Ectodermal cell (in vitro differentiated cells): ENCODE results near the gene PGAM2. TPM values are rescaled to one million over a fixed set of nuclear protein-coding genes. Genes with fewer than 3 reads are reported as not detected.

Source experiments
- H3K27ac ChIP-seq: 2 replicates; pipeline ENCODE4 v1.7.0; 2013; ENCODE audit warnings: mild to moderate bottlenecking, low read depth, low read length; ENCODE audit not compliant: insufficient read depth, poor library complexity, severe bottlenecking
- H3K27me3 ChIP-seq: 2 replicates; pipeline ENCODE4 v1.7.0; 2013; ENCODE audit warnings: mild to moderate bottlenecking, low read length; ENCODE audit not compliant: insufficient read depth, control insufficient read depth, poor library complexity, severe bottlenecking
- H3K36me3 ChIP-seq: one replicate; pipeline ENCODE4 v1.7.0; 2013; ENCODE audit warnings: low read length; ENCODE audit not compliant: control insufficient read depth, insufficient read depth
- H3K4me1 ChIP-seq: one replicate; pipeline ENCODE4 v1.7.0; 2013; ENCODE audit warnings: low read length; ENCODE audit not compliant: control insufficient read depth, insufficient read depth
- H3K4me3 ChIP-seq: 2 replicates; pipeline ENCODE4 v1.7.0; 2013; ENCODE audit warnings: low read depth, low read length, control low read depth; ENCODE audit not compliant: insufficient read depth
- H3K9me3 ChIP-seq: 2 replicates; pipeline ENCODE4 v1.7.0; 2013; ENCODE audit warnings: mild to moderate bottlenecking, low read length, moderate library complexity; ENCODE audit not compliant: control insufficient read depth
- WGBS, 2 experiments: methylation state at CpG; one replicate each; pipeline ENCODE4 v1.1.7; 2013; ENCODE audit warnings: missing lambda C conversion rate in 2 of 2; 5-methylcytosine and 5-hydroxymethylcytosine counted together
- polyA plus RNA-seq, 4 experiments: library from polyadenylated mRNA; stranded (reverse); fragments of 50-300 nt; gene quantifications; one replicate each; pipeline ENCODE4 v1.2.3, GENCODE V29; 2013

PGAM2 gene
- polyA plus RNA-seq (2013, experiment 1 of 4) = 13.0 TPM
- 14.3 TPM for polyA plus RNA-seq (2013, experiment 2 of 4)
- 11.9 TPM for polyA plus RNA-seq (2013, experiment 3 of 4)
- polyA plus RNA-seq (2013, experiment 4 of 4) = 11.4 TPM

DNA sequence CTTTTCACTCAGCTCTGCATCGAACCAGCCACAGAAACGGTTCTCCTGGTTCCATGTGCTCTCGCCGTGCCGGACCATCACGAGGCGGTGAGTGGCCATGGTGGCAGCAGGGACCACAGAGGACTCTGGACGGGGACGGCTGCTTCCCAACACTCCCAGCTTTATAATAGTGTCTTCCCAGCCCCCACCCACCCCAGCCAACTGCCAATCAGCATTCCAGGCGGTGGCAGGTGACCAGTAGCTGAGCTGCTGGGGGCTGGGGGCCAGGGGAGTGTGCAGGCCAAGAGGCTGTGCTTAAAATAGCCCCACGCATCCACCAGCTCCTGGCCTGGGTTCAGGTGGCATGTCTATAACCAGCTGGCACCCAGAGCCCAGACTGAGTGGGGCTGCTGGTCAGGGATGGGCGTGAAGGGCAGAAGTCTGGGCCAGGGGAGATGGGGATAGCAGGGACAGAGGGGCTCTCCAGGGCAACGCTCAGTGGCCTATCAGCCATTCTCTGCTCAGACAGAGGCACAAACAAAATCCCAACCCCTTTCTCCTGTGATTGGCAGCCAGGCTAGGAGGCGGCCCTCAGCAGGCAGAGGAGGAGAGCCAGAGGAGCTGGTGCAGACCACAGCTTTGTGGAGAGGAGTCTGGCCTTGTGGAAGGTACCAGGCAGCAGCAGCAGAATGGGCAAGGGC is at the start of gene PGAM2:
PGAM2 (minus strand) TSS at position 137 of the 680 bp plus-strand sequence; CDS start at position 99, 38 bp downstream.
- Histone ChIP-seq H3K27ac (peak within 1 kb of the TSS; percentile 72), H3K36me3 (no peaks in the 10 kb centered on the region), H3K9me3 (no peaks in the 10 kb centered on the region), H3K4me1 (peaks cover 27% of the 10 kb centered on the region), H3K27me3 (no peaks in the 10 kb centered on the region), H3K4me3 (peak within 1 kb of the TSS; percentile 13)
- WGBS, 2 experiments = 44 to 47% methylated on average over 14 of the region's 14 CpGs

DNA sequence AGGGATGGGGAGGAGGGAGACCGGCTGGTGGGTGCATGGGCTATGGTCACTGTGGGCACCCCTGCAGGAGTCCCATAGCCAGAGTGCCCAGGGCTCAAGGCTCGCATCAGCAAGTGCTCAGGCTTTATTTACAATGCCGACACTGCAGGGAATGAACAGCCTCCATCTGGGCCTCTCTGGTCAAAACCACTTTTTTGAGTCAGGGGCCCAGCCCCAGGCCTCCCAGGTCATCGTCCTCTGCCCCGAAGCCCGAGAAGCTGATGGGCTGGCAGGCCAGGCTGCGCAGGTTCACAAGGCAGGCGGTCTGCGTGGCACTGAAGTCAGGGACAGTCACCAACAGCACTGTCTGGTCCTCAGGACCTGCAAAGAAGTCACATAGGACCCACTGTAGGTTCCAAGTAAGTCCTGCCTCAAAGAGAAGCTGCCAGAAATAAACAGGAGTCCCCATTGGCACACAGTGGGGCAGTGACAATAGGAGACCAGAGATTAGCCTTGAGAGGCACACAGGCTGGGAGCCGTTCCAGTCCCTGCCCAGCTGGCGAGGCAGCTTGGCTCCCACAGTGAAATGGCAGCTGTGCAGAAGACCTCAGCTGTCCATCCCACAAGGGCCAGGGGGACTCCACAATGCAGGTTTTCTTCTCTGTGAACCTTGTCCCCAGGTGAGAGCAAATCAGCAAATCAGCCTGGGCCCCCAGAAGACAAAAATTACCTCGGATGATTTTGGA is 49.4 kb upstream of the PGAM2 start:
- H3K9me3 ChIP-seq = no peaks in the 10 kb centered on the region
- H3K27ac ChIP-seq = no peak overlapping the region
- H3K4me1 ChIP-seq = no peaks in the 10 kb centered on the region
- peaks cover 18% of the 10 kb centered on the region for H3K36me3 ChIP-seq
- WGBS, 2 experiments = 94 to 95% methylated on average over 12 of the region's 12 CpGs
- H3K27me3 ChIP-seq = no peaks in the 10 kb centered on the region
- no peak overlapping the region for H3K4me3 ChIP-seq

DNA sequence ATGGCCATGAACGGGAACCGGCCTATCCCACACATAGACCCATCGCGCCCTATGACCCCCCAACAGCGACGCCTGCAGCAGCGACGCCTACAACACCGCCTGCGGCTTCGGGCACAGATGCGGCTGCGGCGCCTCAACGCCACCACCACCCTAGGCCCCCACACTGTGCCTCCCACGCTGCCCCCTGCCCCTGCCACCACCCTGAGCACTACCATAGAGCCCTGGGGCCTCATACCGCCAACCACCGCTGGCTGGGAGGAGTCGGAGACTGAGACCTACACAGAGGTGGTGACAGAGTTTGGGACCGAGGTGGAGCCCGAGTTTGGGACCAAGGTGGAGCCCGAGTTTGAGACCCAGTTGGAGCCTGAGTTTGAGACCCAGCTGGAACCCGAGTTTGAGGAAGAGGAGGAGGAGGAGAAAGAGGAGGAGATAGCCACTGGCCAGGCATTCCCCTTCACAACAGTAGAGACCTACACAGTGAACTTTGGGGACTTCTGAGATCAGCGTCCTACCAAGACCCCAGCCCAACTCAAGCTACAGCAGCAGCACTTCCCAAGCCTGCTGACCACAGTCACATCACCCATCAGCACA is 48.5 kb upstream of the PGAM2 start:
- H3K4me3 ChIP-seq = no peak overlapping the region
- 96 to 98% methylated on average over 24 of the region's 24 CpGs for WGBS, 2 experiments
- H3K27me3 ChIP-seq = no peaks in the 10 kb centered on the region
- no peaks in the 10 kb centered on the region for H3K9me3 ChIP-seq
- H3K27ac ChIP-seq = no peak overlapping the region
- no peaks in the 10 kb centered on the region for H3K4me1 ChIP-seq
- H3K36me3 ChIP-seq = peaks cover 10% of the 10 kb centered on the region

DNA sequence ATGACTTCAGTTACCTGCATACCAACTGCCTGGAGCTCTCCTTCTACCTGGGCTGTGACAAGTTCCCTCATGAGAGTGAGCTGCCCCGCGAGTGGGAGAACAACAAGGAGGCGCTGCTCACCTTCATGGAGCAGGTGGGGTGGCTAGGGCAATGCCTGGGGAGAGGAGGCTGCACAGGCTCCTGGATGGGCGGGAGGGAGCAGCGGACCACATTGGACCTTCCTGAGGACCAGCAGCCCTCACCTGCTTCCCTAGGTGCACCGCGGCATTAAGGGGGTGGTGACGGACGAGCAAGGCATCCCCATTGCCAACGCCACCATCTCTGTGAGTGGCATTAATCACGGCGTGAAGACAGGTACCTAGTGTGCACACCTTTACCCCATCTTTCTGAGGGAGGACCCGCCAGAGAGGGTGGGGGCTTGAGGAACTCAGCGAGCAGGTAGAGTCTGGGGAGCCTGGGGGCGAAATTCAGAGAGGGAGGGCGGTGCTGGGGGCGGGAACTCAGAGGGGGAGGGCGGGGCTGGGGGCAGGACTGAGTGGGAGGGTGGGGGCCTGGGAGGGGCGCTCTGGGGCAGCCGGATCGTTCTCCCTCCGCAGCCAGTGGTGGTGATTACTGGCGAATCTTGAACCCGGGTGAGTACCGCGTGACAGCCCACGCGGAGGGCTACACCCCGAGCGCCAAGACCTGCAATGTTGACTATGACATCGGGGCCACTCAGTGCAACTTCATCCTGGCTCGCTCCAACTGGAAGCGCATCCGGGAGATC is 47.8 kb upstream of the PGAM2 start:
- 95% methylated on average over 33 to 34 of the region's 34 CpGs for WGBS, 2 experiments
- peaks cover 10% of the 10 kb centered on the region for H3K36me3 ChIP-seq
- H3K4me1 ChIP-seq = no peaks in the 10 kb centered on the region
- H3K27me3 ChIP-seq = no peaks in the 10 kb centered on the region
- H3K4me3 ChIP-seq = no peak overlapping the region
- H3K27ac ChIP-seq = no peak overlapping the region
- no peaks in the 10 kb centered on the region for H3K9me3 ChIP-seq

DNA sequence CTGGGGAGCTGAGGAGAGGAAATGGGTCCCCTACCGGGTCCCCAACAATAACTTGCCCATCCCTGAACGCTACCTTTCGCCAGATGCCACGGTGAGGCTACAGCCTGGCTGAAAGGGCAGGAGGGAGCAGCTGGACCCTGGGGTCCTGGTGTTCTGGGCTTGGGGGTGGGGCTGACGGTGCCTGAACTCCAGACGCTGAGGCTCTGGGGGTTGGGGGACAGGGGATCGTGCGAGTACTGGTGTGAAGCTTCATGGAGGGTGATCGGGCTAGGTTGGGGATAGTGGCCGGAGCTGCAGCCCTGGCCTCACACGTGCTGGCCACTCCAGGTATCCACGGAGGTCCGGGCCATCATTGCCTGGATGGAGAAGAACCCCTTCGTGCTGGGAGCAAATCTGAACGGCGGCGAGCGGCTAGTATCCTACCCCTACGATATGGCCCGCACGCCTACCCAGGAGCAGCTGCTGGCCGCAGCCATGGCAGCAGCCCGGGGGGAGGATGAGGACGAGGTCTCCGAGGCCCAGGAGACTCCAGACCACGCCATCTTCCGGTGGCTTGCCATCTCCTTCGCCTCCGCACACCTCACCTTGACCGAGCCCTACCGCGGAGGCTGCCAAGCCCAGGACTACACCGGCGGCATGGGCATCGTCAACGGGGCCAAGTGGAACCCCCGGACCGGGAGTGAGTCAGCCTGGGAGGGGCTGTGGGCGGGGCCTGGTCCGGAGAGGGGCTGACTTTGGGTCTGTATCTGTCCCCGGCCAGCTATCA is 47.0 kb upstream of the PGAM2 start:
- Histone ChIP-seq H3K4me1 (no peaks in the 10 kb centered on the region), H3K27ac (no peak overlapping the region), H3K9me3 (no peaks in the 10 kb centered on the region), H3K4me3 (no peak overlapping the region), H3K36me3 (peaks cover 10% of the 10 kb centered on the region), H3K27me3 (no peaks in the 10 kb centered on the region)
- 89 to 90% methylated on average over 41 of the region's 41 CpGs for WGBS, 2 experiments

DNA sequence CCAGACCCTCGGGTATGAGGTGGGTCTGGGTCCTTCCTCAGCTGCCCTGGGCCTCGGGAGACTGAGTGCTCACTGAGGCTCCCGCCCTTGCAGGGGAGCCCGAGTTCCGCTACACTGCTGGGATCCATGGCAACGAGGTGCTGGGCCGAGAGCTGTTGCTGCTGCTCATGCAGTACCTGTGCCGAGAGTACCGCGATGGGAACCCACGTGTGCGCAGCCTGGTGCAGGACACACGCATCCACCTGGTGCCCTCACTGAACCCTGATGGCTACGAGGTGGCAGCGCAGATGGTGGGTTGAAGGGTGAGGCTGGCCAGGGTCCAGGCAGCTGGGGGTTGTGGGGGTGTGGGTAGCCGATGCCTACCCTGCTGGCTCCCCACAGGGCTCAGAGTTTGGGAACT is 46.4 kb upstream of the PGAM2 start:
- H3K4me3 ChIP-seq = no peak overlapping the region
- no peaks in the 10 kb centered on the region for H3K27me3 ChIP-seq
- H3K27ac ChIP-seq = no peak overlapping the region
- WGBS, 2 experiments = 93 to 94% methylated on average over 16 of the region's 16 CpGs
- H3K4me1 ChIP-seq = no peaks in the 10 kb centered on the region
- no peaks in the 10 kb centered on the region for H3K9me3 ChIP-seq
- peaks cover 10% of the 10 kb centered on the region for H3K36me3 ChIP-seq

DNA sequence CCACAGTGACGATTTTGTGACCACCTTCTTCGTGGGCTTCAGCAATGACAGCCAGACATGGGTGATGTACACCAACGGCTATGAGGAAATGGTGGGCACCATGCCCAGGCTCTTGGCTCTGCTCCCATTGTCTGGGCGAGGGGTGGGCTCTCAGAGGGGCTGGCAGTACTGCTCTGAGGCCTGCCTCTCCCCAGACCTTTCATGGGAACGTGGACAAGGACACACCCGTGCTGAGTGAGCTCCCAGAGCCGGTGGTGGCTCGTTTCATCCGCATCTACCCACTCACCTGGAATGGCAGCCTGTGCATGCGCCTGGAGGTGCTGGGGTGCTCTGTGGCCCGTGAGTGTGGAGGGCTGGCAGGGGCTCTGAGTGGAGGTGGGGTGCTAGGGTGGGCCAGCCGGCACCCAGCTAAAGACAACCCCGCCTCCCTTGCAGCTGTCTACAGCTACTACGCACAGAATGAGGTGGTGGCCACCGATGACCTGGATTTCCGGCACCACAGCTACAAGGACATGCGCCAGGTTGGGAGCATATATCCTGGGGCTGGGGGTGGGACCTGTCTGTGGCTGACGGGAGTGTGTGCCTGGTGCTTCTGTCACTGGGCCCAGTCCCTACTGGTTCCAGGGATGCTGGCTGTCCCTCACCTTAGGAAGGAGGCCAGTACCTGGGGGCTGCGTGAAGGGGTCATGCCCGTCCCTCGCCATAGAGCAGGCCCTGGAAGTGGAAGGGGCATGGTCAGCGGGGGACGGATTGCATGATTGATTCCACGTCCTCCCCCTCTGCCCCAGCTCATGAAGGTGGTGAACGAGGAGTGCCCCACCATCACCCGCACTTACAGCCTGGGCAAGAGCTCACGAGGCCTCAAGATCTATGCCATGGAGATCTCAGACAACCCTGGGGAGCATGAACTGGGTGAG is 45.6 kb upstream of the PGAM2 start:
- Histone ChIP-seq H3K27ac (no peak overlapping the region), H3K4me3 (no peak overlapping the region), H3K27me3 (no peaks in the 10 kb centered on the region), H3K4me1 (no peaks in the 10 kb centered on the region), H3K9me3 (no peaks in the 10 kb centered on the region), H3K36me3 (peaks cover 8% of the 10 kb centered on the region)
- WGBS, 2 experiments = 90 to 92% methylated on average over 27 of the region's 27 CpGs

DNA sequence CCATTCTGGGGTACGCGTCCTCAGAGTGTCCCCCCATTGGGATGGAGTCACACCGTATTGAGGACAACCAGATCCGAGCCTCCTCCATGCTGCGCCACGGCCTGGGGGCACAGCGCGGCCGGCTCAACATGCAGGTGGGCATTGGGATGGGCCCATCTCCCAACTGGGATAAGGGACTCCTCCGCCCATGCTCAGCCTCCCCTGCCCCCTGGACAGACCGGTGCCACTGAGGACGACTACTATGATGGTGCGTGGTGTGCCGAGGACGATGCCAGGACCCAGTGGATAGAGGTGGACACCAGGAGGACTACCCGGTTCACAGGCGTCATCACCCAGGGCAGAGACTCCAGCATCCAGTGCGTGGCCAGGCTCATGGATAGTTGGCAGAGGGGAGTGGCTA is 44.6 kb upstream of the PGAM2 start:
- H3K4me1 ChIP-seq = peaks cover 7% of the 10 kb centered on the region
- 96% methylated on average over 18 of the region's 18 CpGs for WGBS, 2 experiments
- H3K9me3 ChIP-seq = no peaks in the 10 kb centered on the region
- H3K27ac ChIP-seq = no peak overlapping the region
- no peak overlapping the region for H3K4me3 ChIP-seq
- peaks cover 6% of the 10 kb centered on the region for H3K36me3 ChIP-seq
- peaks cover 9% of the 10 kb centered on the region for H3K27me3 ChIP-seq
